NT2/D1 (cell line): ENCODE measurements around the gene DDX31.

Experiments
- SUZ12 ChIP-seq: IDR thresholded peaks from 2 replicates; pipeline ENCODE4 v1.6.1; 2011; ENCODE audit not compliant: insufficient read length, insufficient read depth; ENCODE audit errors: extremely low read depth
- YY1 ChIP-seq: IDR thresholded peaks from 2 replicates; pipeline ENCODE4 v1.6.1; 2011; ENCODE audit not compliant: insufficient read length, insufficient read depth

DNA sequence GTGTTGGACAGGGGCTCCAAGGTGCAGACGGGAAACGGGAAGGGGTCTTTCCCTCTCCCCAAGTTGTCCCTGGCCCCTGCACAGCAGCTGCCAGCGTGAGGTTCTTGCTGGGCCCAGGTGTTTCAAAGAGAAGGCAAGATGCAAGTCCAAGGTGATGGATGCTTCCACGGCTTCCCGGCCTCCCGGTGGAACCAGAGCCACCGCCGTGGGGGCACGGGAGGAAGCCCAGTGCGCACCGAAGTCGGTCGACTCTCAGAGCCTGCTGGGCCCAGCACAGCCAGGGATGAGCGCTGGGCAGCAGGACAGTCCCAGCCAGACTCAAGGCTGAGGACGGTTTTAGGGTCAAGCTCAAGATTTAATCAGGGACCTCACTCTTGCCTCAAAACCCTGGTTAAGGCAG is 112.6 kb downstream of the DDX31 start:
- TF ChIP-seq YY1: no peak
- no peak for TF ChIP-seq SUZ12
